Neural cell (in vitro differentiated cells): ENCODE measurements around the gene TRAK1.

Experiments used
- POLR2AphosphoS5 ChIP-seq: IDR thresholded peaks from 2 replicates; pipeline ENCODE4 v1.6.1; 2012
- TF ChIP-seq, protein P1 (sequence below): fragments of 450-650 bp; IDR thresholded peaks from 2 replicates; pipeline ENCODE4 v1.5.1; 2014; ENCODE audit warnings: antibody characterized with exemption, mild to moderate bottlenecking, moderate library complexity; ENCODE audit not compliant: poor library complexity, severe bottlenecking

DNA sequence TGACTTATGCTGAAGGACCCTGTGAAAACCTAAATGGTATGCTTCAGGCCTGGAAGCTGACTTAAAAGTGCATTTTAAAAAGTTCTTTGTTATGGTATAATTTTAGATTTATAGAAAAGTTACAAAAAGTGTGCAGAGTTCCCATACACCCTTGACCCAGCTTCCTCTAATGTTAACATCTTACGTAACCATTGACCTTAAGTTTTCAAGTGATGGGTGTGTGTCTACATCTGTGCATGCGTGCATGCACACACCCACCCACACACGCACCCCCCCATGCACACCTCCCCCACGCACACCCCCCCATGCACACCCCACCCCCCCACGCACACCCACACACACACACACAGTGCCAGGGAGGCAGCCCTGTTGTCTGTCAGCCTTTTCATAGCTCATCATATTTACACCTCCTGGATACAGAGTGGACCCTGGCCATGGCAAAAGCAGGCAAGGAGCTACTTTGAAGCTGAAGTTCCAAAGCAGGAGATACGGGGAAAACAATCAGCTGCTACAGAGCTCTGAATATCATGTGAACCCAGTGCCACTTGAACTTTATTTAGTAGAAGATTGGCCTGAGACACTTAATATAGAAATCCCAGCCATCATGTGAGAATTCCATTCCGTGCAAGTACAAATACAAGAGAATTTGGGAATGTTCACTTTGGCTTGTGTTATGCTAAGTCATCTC, 30.0 kb upstream of the TRAK1 start:
- TF ChIP-seq, protein P1, sequence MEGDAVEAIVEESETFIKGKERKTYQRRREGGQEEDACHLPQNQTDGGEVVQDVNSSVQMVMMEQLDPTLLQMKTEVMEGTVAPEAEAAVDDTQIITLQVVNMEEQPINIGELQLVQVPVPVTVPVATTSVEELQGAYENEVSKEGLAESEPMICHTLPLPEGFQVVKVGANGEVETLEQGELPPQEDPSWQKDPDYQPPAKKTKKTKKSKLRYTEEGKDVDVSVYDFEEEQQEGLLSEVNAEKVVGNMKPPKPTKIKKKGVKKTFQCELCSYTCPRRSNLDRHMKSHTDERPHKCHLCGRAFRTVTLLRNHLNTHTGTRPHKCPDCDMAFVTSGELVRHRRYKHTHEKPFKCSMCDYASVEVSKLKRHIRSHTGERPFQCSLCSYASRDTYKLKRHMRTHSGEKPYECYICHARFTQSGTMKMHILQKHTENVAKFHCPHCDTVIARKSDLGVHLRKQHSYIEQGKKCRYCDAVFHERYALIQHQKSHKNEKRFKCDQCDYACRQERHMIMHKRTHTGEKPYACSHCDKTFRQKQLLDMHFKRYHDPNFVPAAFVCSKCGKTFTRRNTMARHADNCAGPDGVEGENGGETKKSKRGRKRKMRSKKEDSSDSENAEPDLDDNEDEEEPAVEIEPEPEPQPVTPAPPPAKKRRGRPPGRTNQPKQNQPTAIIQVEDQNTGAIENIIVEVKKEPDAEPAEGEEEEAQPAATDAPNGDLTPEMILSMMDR: no peak
- no peak for TF ChIP-seq POLR2AphosphoS5
